ENCODE data around the gene RIPK1.
"Not testable (repeated sequence)": the region's sequence is repeated elsewhere in the genome, so short reads cannot be mapped to it uniquely, and the experiment has no call there.

RIPK1 gene

GRCh38 chr6:3046295-3046694 lies 22.0 kb upstream of the RIPK1 start:
- DNase-seq, result peak; percentile 11

DNA sequence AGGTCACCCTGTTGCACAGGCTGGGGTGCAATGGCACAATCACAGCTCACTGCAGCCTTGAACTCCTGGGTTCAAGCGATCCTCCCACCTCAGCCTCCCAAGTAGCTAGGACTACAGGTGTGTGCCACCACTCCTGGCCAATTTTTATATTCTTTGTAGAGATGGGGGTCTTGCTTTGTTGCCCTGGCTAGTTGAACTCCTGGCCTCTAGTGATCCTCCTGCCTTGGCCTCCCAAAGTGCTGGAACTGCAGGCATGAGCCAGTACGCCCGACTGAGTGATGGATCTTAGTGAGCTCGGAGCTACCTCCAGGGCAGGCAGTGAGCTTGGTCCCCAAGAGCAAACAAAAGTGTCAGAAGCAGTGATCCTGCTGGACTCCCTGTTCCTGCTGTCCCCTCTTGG lies 20.3 kb upstream of the RIPK1 start:
- DNase-seq, result not testable (repeated sequence)

- DNase-seq, result no peak
Measured at GRCh38 chr6:3052481-3053230, 15.6 kb upstream of the RIPK1 start.

DNA sequence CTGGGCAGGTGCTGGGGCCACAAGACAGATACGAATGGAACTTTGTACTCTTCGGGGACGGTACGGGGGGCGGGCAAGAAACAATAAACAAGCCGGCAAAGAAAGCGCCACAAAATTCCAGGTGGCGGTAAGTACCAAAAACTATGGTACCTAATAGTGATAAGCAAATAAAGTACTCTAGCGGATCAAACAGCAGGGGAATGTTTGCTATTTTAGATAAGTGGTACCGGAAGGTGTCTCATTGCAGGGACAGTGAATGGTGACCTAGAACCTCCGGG lies 15.1 kb upstream of the RIPK1 start:
- DNase-seq, result no peak

GRCh38 chr6:3054229-3055157 lies 13.8 kb upstream of the RIPK1 start:
- not testable (repeated sequence) for DNase-seq

DNA sequence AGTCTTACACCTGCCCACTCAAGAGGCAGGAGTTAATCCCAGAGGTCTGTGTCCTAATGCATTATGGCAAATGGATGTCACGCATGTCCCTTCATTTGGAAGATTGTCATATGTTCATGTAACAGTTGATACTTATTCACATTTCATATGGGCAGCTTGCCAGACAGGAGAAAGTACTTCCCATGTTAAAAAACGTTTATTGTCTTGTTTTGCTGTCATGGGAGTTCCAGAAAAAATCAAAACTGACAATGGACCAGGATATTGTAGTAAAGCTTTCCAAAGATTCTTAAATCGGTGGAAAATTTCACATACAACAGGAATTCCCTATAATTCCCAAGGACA lies 13.2 kb upstream of the RIPK1 start:
- not testable (repeated sequence) for DNase-seq

DNA sequence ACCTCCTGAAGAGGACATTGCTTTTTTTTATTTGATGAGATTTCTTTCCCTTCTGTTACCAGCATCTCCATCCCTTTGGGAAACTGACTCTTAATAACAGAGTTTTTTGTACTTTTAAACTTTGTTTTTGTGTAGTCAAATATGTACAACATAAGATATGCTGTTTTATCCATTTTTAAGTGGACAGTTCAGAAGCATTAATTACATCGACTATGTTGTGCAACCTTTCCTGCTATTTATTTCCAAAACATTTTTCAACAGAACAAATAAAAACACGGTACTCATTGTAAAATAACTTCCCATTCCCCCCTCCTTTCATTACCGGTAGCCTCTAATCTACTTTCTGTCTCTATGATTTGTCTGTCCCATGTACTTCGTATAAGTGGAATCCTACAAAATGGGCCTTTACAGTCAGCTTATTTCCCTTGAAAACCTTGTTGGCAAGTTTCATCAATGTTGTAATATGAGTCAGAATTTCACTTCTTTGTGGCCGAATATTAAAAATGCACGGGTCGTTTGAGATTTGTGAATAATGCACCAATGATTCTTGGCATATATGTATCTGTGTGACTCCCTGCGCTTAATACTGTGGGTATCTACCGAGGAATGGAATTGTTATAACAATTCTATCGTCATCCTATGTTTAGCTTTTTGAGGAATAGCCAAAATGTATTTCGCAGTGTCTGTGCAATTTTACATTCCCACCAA lies 11.1 kb upstream of the RIPK1 start:
- no peak for DNase-seq

- no peak for DNase-seq
Measured at GRCh38 chr6:3058957-3059356, 9.3 kb upstream of the RIPK1 start.

- DNase-seq, result not testable (repeated sequence)
Measured at GRCh38 chr6:3060092-3060491, 8.2 kb upstream of the RIPK1 start.

DNA sequence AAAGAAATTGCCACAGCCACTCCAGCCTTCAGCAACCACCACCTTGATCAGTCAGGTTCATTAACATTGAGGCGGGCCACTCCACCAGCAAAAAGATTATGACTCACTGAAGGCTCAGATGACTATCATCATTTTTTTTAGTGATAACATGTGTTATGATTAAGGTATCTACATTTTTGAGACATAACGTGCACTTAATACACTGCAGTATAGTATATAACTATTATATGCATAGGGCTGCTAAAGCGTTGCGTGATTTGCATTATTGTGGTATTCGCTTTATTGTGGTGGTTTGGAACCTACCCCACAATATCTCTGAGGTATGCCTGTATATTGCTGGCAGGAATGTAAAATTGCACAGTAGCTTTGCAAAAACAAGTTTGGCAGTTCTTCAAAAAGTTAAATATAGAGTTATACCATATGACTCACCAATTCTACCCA lies 6.8 kb upstream of the RIPK1 start:
- DNase-seq, result peak; percentile 17

- DNase-seq, result not testable (repeated sequence)
Measured at GRCh38 chr6:3063340-3063732, 5.0 kb upstream of the RIPK1 start.

DNA sequence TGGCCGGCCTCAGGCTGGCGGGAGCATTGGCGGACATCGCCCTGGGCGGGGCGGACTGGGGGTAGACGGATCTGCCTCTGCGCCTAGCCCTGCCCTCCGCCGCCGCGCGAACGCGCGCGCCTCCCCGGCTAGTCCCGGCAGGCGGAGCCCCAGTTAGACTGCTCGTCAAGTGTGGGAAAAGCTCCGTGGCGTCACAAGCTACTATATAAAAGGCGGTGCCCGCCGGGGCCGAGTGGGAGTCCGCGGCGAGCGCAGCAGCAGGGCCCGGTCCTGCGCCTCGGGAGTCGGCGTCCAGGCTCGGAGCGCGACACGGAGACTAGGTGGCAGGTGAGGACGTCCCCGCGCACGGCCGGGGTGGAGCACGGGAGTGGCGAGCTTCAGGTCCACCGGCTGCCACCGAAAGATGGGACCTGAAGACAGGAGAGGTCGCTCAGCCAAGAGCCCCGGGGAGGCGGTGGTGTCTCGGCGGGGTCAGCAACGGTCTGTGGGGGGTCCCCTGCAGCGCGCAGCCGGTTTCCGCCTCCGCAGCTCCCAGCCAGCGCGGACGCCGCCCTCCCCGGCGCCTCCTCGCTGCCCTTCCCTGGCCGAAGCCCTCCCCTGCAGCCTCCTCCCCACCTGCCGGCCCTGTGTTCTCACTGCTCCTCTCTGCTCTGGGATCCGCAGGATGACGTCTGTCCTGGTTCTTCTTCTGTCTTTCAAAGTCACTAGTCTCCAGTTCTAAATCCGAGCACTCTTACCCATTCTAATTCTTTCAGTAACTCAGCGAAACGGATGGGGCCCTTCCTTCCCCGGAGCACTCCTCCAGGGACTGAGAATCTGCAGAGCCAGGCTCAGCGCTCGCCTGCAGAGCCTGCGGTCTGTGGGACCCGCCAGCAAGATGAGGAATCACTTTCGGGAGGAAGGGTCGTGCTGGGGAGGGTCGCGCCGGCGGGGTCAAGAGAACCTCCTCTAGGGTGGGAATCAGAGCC lies 4.3 kb upstream of the RIPK1 start:
- peak; percentile 88 for DNase-seq

GRCh38 chr6:3071568-3071967 lies 3.3 kb downstream of the RIPK1 start:
- no peak for DNase-seq

DNA sequence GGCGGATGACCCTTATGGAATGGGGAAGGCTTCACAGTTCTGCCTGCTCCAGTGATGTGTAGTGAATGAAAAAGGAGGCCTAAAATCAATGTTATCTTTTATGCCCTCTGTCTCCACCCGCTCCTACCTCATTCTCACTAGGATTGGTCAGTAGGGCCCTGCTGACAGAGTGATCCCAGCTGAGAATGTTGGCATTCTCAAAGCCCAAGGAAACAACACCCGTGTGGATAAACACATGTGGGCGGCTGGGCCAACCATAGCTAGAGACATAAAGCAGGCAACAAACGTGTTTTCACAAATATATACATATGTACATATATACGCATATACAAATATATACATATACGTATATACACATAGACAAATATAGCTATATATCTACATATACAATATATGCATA lies 4.5 kb downstream of the RIPK1 start:
- no peak for DNase-seq

DNA sequence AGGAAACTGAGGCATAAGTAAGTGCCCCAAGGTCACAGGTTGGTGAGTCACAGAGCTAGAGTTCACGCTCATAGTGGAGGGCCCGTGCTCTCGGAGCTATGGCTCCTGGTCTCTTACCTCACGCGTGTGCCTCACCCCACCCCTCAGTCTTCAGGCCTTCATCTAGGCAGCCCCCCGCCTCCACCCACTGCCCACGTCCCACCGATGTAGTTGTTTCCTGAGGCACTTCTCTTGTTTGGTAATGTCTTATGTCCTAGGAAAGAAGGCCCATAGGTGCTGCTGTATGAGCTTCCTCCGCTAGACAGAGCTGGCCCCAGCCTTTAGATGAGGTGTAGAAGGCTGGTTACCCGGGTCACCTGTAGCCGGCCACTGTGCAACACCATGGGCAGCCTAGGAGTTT lies 5.1 kb downstream of the RIPK1 start:
- no peak for DNase-seq

- no peak for DNase-seq
Measured at GRCh38 chr6:3075772-3076113, 7.4 kb downstream of the RIPK1 start.

- no peak for DNase-seq
Measured at GRCh38 chr6:3076320-3076719, 8.0 kb downstream of the RIPK1 start.

GRCh38 chr6:3077430-3077829 lies 9.1 kb downstream of the RIPK1 start:
- DNase-seq, result peak; percentile 69

- not testable (repeated sequence) for DNase-seq
Measured at GRCh38 chr6:3078952-3079351, 10.7 kb downstream of the RIPK1 start.

- no peak for DNase-seq
Measured at GRCh38 chr6:3079682-3080081, 11.4 kb downstream of the RIPK1 start.

- peak; percentile 87 for DNase-seq
Measured at GRCh38 chr6:3081960-3082359, 13.7 kb downstream of the RIPK1 start.

DNA sequence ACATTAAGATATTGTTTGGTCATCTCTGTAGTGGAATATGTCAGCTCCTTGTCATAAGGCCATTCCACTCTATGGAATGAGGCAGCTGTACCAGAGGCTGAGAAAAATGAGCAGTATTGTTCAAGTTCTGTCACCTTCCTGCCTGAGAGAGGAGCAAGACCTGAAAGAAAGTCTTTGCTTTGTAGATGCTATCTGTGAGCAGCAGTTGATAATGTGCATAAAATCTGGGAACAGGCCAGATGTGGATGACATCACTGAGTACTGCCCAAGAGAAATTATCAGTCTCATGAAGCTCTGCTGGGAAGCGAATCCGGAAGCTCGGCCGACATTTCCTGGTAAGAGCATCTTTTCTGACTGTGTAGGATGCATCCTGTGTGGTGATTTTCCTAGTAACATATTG lies 16.8 kb downstream of the RIPK1 start:
- DNase-seq, result no peak
